HFF-Myc (cell line): Measurements from ENCODE around the gene SGIP1.
"Not testable (repeated sequence)": the region's sequence is repeated elsewhere in the genome, so short reads cannot be mapped to it uniquely, and the experiment has no call there.

Experiments
- DNase-seq: peaks from one replicate; pipeline ENCODE4 v3.0.0-alpha.2; 2011; ENCODE audit warnings: low read depth; ENCODE audit errors: extremely low read depth
- H3K4me3 ChIP-seq: replicated peaks from 2 replicates; pipeline ENCODE4 v1.5.1; 2011; ENCODE audit warnings: low read depth, mild to moderate bottlenecking, control low read depth, low read length
- TF ChIP-seq, protein P1 (sequence below): IDR thresholded peaks from 2 replicates; pipeline ENCODE4 v1.5.1; 2012; ENCODE audit warnings: mild to moderate bottlenecking, low read depth, low read length, control low read depth; ENCODE audit errors: missing control alignments

SGIP1 gene

DNA sequence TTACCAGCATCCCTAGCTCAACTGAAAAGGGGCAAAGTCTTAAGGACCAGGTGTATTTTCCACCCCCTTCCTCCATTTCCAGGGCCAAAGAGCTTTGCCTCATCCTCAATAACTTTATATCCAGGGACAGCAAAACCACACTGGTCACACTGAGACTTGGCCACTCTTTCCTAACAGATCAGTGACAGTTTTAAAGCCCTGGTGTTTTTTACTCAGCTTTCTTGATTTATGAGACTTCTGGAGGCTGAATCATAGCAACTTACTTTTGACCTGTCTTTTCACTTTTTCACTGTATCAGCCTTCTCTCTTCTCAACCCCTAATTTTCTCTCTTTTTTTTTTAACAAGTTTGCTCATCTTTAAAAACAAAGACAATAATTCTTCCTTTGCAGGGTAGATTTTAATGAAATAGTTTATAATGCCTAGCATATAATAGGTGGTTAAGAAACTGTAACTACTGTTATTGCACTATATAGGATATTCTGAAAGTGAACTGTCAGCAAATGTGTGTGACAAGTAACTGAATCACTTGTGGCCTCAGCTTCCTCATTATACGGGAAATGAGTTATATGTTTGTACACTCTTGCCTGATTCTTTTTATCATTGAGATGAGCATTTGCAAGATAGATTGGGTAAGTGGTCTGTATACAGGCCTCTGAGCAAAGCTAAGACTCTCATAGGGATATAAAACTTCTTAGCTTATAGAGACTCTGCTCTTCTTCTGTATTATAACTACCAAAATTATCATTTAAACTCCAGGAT lies 198.6 kb downstream of the SGIP1 start:
- no peak for DNase-seq
- H3K4me3 ChIP-seq = no peak overlapping the region
- TF ChIP-seq, protein P1, sequence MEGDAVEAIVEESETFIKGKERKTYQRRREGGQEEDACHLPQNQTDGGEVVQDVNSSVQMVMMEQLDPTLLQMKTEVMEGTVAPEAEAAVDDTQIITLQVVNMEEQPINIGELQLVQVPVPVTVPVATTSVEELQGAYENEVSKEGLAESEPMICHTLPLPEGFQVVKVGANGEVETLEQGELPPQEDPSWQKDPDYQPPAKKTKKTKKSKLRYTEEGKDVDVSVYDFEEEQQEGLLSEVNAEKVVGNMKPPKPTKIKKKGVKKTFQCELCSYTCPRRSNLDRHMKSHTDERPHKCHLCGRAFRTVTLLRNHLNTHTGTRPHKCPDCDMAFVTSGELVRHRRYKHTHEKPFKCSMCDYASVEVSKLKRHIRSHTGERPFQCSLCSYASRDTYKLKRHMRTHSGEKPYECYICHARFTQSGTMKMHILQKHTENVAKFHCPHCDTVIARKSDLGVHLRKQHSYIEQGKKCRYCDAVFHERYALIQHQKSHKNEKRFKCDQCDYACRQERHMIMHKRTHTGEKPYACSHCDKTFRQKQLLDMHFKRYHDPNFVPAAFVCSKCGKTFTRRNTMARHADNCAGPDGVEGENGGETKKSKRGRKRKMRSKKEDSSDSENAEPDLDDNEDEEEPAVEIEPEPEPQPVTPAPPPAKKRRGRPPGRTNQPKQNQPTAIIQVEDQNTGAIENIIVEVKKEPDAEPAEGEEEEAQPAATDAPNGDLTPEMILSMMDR = no peak

DNA sequence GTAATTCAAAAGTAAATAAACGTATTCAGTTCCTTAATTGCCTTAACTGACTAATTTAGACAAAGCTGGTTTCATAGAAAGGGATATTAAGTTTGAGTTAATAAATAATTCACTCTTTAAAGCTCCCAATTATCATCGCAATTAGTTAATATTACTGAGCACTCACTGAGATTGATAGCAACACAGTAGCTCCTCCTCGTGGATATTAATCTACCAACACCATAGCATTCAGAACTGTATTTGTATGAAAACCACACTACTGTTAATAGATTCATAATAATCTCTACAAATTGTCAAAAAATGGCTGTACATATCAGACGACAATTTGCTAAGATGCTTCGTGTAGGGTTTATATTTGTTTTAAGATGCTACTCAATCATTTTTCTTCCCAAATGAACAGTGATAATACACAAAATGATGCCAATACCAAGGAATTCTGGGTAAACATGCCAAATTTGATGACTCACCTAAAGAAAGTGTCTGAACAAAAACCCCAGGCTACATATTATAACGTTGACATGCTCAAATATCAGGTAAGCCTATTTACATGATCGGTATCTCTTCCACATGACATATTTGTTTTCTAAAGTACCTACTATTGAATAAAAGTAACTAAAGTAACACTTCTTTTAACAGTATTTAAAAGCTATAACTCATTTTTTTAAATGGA lies 199.5 kb downstream of the SGIP1 start:
- TF ChIP-seq, protein P1 = no peak
- H3K4me3 ChIP-seq = no peak overlapping the region
- DNase-seq = no peak

DNA sequence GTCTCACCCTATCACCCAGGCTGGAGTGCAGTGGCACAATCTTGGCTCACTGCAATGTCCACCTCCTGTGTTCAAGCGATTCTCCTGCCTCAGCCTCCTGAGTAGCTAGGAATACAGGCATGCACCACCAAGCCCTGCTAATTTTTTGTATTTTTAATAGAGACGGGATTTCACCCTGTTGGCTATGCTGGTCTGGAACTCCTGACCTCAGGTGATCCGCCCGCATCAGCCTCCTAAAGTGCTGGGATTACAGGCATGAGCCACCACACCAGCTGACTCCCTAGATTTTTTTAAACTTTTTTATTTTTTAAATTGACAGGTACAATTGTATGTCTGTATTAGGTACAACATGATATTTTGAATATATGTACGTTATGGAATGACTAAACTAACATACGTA lies 200.6 kb downstream of the SGIP1 start:
- not testable (repeated sequence) for DNase-seq, H3K4me3 ChIP-seq

DNA sequence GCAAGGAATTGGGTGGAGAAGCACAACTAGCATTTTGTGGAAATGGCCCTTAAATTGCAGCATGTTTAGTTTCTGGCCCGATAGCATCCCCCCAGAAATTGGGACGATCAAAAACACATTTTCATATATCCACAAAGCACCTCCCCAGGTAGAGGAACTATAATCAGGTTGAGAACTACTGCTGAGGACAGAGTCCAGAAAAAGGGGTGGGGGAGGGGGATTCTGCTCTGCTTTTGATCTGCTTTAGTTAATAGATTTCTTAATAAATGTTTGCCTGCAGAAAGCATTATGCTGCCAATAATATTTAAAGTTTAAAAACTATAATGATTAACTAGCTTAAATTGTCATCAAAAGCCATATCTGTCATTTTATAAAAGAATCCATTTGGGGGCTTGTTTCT lies 203.9 kb downstream of the SGIP1 start:
- no peak for DNase-seq
- TF ChIP-seq, protein P1 = no peak
- no peak overlapping the region for H3K4me3 ChIP-seq

DNA sequence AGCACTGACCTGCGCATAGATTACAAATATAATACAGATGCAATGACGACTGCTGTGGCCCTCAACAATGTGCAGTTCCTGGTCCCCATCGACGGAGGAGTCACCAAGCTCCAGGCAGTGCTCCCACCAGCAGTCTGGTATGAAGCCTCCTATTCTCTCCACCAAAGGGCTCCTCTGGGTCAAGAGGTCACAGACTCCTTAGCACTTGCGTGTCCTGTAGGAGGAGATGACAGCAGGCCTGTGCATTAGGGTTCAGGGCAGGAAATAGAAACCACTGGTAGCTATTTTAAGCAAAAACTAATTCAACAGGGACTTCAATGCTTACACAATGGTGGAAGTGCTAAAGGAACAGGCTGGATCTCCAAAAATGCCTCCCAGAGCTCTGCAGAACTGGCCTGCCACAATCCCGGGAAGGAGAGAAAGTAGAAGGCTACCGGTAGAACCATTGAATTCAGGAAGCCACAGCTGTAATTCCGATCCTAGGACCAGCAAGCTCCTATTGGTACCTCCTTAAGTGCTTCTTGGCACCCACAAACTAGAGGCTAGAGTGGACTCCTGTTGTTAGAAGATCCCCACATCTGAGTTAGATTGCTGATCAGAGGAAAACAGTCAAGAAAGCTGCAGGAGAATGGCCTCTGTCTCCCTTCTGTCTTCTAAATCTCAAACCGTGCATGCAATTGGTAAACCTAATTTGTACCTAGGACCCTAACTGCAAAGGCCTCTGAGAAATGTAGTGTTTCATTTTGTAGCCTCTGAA lies 205.6 kb downstream of the SGIP1 start:
- TF ChIP-seq, protein P1 = no peak
- DNase-seq = no peak

DNA sequence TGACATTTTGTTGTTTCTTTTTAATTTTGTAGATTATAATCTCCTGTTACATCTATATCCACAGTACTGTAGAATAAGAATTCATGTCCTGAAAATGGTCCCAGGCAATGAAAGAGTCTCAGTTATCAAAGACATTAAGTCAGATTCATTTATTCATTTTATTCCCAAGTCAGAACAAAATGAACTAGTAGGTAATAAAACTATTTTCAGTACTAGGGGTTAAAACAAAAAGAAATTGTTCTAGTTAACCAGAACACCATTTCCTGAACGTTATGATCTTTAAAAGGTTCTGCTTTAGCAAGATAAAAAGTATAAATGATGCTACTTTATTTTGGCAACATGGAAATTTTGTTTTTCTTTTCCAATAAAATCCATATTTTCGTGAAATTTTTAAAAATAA lies 211.5 kb downstream of the SGIP1 start:
- no peak for DNase-seq

More for the DNA sequence above, 205.6 kb downstream of the SGIP1 start:
- no peak overlapping the region for H3K4me3 ChIP-seq

More for the DNA sequence above, 211.5 kb downstream of the SGIP1 start:
- TF ChIP-seq, protein P1 = no peak
- no peak overlapping the region for H3K4me3 ChIP-seq
